ENCODE results near the gene HSF4.

DNA sequence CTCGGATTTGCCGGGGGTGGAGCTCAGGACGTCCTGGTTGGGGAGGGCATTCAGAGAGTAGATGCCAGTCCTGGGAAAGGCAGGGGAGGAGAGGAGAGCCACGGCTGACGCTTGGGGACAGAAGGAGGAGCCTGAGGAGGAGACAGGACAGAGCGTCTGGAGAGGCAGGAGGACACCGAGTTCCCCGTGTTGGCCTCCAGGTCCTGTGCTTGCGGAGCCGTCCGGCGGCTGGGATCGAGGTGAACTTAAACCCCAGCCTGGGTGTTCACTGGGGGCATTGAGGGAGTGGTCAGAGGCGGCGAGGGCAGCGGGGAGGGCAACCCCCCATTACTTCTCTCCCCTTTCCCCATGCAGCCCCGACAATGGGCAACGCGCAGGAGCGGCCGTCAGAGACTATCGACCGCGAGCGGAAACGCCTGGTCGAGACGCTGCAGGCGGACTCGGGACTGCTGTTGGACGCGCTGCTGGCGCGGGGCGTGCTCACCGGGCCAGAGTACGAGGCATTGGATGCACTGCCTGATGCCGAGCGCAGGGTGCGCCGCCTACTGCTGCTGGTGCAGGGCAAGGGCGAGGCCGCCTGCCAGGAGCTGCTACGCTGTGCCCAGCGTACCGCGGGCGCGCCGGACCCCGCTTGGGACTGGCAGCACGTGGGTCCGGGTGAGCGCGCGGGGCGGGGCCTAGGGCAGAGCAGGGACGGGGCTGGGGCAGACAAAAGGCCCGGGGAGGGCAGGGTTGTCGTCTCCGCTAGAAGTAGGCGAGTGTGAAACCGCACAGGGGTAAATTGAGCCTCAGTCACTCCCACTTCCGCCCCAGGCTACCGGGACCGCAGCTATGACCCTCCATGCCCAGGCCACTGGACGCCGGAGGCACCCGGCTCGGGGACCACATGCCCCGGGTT, 9.5 kb downstream of the HSF4 start:
- TF ChIP-seq, protein P1, sequence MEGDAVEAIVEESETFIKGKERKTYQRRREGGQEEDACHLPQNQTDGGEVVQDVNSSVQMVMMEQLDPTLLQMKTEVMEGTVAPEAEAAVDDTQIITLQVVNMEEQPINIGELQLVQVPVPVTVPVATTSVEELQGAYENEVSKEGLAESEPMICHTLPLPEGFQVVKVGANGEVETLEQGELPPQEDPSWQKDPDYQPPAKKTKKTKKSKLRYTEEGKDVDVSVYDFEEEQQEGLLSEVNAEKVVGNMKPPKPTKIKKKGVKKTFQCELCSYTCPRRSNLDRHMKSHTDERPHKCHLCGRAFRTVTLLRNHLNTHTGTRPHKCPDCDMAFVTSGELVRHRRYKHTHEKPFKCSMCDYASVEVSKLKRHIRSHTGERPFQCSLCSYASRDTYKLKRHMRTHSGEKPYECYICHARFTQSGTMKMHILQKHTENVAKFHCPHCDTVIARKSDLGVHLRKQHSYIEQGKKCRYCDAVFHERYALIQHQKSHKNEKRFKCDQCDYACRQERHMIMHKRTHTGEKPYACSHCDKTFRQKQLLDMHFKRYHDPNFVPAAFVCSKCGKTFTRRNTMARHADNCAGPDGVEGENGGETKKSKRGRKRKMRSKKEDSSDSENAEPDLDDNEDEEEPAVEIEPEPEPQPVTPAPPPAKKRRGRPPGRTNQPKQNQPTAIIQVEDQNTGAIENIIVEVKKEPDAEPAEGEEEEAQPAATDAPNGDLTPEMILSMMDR (conservative IDR thresholded peaks at IDR 0.05 in 1 of 2, IDR thresholded peaks at IDR 0.05 in 1 of 2; ENCODE audit: extremely low read depth in 1 of 2, insufficient read depth in 1 of 2, low read depth in 1 of 2, low read length in 2 of 2) = peak in 1 of 2 donors; percentile 48
- no peak for TF ChIP-seq EZH2 (IDR thresholded peaks at IDR 0.05; ENCODE audit: borderline replicate concordance, low read length)
